GM19455 (cell line): ENCODE measurements around the gene PCSK6.

Experiments
- ATAC-seq: cut with Tn5 transposase; IDR thresholded peaks from one replicate; pipeline ENCODE4 v1.9.1; 2021; ENCODE audit not compliant: unreplicated experiment

The PCSK6 gene

DNA sequence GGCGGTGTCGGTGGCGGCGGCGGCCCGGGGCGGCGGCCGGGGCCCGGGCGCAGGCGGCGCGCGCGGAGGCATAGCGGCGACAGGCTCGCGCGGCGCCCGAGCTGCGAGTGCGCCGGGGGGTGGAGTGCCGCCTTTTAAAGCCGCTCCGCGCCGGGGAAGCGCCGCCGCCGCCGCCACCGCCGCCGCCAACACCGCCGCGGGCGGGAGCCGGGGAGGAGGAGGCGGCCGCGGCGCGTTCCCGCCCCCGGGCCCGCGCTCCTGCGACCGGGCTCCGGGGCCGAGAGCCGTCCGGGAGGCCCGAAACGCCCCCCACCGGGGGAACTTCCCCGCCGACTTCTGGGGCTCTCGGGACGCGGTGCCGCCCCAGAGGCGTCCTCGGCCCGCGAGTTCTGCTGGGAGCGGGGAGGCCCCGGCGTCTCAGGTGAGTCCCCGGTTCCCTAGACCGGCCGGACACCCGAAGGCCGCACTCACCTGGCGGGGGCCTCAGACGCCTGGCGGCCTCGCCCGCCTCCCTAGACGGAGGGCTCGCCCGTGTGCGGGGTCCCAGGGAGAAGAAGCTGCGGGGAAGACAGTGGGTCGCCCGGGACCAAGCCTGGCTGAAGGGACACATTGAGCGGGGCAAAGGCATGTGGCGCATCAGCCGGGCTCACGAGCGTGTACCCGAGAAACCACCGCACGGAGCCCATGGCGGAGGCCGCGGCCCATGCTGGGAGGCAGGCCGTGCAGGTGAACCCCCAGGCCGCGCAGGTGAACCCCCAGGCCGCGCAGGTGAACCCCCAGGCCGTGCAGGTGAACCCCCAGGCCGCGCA lies at the start of gene PCSK6:
Gene PCSK6, minus strand, starts transcription at position 109 of the 809 bp plus-strand sequence. Its CDS starts 37 bp downstream, at position 72.
- ATAC-seq, result no peak

DNA sequence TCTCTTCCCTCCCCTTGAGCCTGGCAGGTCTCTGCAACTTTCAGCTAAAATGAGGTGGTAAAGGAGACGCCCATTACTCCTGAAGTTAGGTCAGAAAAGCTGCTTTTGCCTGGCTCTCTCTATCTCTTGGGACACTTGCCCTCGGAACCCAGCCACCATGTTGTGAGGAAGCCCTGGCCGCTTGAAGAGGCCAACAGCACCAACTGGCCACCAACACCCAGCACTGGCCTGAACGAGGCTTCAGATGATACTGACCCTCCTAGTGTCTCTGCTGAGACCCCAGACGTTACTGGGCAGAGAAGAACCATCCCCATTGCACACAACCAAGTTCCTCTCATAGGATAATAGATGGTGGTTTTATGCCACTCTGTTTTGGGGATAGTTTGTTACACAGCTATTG lies 49.5 kb upstream of the PCSK6 start:
- no peak for ATAC-seq

DNA sequence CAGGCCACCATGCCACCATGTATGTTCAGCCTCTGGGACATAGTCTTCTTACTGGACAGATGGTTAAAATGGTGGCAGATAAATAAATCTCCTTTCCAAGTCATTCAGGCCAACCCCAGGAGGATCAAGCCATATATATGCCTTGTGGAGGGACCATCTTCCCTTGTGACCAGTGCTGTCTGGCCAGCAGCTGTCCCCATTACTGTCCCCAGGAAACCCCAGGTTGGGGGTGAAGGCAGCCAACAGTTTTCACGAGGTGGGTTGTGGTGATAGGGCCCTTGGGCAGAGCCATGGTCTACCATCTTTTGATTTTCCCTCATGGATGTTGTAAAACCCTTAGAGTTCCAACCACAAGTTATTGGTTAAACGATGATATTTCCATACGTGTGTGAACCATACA lies 48.7 kb upstream of the PCSK6 start:
- no peak for ATAC-seq

DNA sequence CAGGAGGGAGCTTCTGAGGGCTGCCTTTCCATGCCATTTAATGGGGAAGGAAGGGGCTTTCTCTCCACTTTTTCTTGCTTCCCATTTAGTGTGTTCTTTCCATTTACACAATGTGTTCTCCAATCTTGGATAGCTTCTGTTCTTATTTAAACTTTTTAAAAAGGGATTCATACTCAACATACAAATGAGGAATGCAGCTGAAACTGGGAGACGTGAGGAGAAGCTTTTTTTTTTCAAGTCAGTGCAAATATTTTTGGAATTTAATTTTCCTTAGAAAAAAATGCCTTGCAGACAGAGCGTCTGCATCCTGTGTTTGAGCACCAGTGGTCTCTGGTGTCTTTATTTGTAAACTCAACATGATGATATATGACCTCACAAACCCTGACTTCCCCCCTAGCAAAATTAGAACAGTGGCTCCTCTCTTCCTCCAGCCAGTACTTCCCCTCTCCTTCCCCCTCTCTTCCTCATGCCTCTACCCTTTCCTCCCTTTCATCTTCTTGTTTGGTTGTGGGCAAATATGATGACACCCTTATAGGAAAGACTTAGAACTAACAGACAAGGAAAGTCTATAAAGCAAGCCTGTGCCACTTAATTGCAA lies 48.1 kb upstream of the PCSK6 start:
- ATAC-seq, result no peak

DNA sequence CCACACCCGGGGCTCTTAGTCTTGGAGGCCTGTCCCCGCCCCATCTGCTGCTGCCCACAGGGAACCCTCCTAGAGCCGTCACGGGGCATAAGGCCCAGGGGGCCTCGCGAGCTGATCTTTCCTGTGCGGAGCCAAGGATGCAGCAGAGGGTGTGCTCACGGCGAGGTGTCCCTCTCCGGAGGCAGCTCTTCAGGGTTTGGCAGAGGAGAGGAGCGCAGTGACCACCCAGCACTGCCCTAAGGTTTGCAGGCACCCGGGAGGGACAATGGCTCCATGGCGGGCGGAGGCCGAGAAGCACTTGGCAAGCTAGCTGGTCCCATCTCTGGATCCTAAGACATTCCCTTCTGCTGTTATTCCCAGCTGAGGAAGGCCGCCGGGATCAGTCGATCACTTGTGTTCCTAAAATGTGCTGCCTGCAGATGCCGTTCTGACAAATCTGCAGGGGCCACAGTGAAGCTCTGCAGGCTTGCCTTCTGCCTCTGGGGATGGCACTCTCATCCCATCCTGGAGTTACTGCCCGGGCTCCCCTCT lies 47.4 kb upstream of the PCSK6 start:
- ATAC-seq, result no peak

DNA sequence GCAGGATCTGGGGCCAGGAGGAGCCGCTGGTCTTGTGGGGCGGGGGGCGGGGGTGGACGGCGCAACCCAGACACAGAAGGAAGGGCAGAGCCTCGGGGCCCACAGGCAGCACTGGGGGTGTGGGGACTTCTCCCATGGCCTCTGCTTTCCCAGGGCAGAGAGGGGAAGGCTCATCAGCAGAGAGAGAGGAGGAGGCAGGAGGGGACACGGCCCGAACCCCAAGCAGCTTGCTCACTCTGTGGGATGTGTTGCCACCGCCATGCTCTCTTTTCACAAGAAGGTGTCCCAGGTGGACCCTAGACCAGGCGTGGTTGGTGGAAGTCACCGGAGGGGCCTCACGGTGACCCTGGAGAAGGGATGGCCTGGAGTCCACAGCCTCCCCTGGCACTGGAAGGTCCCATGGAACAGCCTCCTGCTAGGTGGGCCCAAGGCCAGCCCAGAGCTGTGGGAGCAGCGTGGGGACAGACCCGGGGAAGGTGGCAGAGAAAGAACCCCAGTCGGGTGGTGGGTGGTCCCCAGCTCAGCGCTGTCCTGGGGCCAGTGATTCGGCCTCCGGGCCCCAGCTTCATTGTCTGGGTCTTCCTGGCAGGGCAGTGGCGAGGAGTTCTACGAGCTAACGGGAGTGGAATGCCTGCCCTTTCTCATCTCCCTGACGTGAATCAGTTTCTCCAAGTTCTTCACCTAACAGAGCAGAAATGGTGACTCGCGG lies 46.8 kb upstream of the PCSK6 start:
- ATAC-seq, result no peak

DNA sequence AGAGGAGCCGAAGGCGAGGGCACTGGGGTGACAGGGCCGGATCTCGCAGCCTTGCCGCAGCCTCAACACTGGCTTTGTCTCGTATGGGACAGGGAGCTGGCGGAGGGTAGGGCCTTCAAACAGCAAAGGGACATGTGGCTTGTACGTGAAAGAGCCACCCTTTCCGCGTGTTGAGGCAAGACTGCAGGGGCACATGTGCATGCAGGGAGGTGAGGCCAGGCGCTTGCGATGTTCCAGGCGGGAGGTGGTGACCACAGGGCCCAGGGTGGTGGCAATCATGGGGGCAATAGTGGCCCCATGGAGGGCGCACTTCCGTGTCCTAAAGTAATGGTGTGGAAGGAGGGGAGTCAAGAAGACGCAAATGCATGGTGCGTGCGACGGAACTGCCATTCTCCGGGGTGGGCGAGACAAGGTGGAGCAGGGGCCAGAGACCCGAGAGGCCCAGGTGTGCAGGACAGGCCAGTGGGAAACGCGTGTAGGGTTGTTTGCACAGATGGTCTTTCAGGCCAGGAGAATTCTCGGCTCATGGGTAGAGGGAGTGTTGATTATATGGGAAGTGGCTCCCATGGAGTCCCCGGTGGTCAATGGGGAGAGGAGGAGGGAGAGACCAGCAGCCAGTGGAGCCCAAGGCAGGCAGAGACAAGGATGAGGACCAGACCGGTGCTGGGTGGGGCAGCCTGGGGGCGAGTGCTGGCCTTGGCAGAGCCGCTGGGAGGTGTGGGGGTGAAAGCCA lies 45.8 kb upstream of the PCSK6 start:
- no peak for ATAC-seq

DNA sequence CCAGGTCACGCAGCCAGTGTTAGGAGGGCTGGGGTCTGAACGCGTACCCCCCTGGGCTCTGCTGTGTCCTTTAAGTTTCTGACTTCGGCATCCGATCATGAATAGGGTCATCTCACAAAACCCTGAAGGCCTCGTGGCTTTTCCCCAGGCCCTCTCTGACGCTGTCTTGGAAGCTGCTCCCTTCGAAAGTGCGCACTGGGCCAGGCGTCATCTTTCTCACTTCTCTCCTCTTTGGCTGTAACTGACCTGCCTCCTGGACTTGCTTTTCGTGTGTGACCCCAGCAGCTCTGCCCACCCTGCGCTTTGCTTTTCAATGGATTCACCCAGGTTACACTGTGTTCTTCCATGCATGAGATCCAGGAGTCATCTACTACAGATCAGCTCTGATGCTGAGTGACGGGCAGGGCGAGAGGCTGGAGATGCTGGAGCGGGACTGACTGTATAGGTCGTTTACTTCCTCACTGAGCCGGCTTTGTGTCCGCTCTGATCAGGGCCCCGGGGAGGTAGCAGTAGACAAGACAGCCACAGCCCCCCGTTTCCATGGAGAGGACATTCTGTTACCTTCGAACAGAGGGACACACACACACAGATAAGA lies 45.0 kb upstream of the PCSK6 start:
- ATAC-seq, result no peak

DNA sequence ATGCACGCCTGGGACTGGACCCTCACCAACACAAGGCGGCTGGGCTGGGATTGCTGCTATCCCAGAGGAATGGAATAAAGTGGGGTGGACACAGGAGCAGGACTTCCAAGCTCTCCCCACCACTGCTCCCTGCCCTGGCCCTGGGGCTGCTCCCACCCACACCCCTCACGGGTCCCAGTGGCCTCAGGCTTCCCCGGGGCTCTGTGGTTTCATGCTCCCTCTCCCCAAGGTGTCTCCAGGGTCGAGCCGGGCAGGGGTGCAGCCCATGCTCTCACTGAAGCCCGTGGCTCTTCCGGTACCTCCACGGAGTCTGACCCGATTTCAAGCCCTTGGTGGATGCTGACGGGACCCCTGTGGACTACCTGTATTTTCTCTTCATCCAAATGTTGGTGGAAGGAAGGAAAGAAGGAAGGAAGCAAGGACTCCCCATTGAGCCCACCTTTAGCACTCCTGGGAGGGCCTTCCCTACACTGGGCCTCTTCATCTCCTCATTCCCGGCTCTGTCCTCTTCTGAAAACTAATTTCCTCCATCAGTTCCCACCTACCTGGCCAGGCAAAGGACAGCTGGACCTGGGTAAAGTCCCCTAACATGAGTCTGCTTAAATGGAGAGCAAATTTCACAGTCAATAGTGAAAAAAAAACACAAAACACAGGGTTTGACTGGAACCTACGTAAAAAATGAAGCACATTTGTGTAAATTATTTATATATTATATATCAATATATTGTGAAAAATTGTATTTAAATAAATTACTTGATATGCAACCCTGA lies 44.0 kb upstream of the PCSK6 start:
- ATAC-seq, result no peak

DNA sequence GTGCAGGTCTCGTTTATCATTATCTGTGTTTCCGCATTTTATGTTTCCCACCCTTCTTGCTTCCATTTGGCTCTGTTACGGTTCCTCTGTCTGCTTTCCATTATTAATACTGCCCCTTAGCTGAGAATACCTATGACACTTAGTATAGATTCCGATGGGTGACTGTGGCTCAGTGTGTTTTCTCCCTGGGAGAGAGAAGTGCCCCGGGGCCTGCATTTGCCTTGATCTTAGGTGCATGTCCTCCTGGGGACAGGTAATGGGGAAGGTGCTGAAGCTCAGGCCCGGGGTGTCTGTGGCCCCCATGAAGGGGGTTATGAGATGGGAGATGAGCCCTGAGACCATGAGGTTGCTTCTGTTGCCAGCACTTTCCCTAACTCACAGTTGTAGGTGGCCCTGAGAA lies 43.4 kb upstream of the PCSK6 start:
- no peak for ATAC-seq

DNA sequence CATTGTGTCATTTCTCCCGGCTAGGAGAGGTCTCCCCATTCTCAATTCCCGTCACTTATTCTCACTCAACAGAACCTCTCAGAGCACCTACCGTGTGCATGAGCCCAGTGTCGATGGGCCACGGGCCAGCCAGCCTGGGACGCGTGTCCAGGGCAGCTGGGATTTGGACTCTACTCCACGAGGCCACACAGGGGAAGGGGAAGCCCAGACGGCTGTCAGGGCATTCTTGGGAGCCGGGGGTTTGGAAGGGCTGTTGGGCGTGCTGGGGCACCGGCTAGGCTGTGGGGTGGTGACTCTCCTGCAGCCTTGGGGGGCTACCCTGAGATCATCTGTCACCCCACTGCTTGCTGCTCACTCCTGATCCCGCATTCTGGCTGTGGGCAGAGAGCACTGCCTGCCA lies 41.7 kb upstream of the PCSK6 start:
- ATAC-seq, result no peak

DNA sequence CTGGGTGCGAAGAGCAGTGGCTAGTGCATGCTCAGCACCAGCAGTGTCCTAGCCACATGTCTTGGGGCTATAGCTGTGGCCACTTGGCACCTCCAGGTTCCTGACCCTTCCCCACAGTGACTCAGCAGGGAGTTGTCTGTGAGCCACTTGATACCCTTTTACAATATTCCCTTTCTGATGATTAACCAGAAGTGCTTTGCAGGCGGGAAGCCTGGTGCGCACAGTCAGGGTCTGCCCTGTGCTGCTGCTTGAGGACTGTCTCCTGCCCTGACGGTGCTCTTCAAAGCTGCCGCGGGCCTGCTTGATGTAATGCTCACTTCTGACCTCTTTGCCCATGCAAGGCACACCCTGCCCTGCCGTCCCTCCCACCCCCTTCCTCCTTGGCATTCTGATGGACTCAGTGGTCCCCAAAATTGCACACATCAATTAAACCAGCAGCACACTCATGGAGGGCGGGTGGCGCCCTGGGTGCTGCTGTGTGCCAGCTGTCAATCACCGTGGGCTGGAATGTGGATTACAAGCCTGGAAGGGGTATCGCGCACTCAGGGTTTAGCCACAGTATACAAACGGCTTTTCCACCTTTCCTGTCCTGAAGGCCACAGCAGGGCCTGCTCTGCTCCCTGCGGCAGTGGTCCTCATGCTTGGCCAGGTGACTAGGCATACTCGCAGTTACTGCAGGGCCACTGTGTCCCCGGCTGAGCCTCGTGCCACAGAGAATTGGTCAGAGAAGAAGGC lies 40.9 kb upstream of the PCSK6 start:
- ATAC-seq, result no peak

DNA sequence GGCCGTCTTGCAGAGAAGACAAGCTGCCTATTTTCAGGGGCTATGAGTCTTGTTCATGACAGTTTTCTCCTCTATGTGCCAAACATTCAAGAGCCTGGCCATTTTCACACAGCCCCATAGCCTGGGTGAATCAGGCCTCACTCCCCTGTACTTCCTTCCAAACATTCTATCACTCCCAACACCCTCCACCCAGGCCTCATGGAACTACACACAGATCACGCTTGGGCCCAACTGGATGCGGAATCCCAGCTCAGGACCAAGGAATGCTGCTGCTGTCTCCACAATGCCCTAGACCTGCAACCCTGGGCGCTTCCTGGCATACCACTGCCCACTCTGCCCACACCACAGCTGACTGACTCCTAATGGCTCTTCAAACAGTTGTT lies 39.4 kb upstream of the PCSK6 start:
- ATAC-seq, result no peak

DNA sequence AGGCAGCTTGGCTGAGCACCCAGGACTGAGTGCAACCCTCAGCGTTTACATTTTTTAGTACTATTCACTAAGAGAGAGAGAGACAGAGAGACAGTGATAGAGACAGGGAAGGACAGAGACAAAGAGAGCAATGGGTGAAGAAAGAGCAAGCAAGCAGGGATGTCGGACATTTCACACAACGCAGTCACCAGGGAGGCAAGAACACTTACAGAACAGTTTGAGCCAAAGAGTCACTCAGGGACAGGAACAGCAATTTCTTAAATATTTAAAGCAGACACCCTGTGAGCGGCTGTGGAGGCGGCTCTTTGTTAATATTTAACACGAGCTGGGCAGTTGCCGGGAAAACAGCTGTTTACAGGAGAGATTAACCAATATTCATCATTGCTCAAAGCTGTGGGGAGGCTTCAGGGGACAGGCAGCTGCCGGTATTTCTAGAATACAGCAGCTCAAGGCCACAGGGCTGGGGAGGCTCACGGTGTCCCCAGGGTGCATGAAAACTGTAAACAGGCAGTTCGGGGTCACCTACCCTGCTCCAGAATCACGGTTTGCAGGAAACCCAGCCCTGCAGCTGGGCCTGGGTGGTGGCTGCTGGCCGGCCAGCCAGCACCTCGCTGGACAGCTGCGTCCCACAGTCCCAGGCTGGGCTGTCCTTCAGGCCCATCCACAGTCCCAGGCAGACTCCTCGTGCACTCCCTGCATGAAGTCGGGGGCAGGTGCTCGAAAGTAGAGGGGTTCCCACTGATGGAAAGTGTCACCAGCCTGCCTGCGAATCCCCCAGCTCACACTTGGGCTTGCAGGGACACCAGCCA lies 38.8 kb upstream of the PCSK6 start:
- no peak for ATAC-seq

DNA sequence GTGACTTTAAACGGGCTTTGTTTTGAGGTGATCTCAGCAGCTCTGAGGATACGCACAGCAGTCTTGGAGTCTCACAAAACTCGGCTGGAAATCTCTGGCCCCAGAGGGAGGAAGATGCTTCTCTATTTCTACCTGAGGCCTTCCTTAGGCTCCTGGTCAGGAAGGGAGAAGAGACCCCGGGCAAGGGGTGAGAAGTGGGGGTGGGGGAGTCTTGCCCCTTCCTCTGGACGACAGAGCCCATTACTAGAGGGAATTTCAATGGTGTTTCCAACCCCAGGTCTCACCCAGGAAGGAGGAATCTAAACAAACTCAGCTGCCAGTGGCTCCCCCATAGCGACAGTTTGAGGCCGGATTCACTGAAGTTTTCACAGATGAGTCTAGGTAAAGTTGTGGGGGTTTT lies 37.4 kb upstream of the PCSK6 start:
- ATAC-seq, result no peak

DNA sequence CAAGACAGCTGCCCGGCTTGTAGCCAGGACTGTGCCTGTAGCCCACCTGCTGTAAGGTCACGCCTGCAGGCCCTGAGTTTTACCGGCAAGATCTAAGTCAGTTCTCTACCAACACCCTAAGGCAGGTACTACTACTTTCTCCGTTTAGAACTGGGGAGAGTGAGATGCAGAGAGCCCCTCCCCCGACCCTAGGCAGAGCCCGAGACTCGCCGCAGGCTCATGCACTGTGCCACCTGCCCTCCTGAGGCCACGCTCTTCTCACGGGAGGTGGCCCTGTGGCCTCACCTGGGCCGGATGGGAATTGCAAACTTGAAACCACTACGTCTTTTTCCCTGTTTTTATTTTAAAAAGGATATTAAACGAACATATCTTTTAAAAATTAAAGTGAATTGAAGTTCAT lies 36.9 kb upstream of the PCSK6 start:
- no peak for ATAC-seq

DNA sequence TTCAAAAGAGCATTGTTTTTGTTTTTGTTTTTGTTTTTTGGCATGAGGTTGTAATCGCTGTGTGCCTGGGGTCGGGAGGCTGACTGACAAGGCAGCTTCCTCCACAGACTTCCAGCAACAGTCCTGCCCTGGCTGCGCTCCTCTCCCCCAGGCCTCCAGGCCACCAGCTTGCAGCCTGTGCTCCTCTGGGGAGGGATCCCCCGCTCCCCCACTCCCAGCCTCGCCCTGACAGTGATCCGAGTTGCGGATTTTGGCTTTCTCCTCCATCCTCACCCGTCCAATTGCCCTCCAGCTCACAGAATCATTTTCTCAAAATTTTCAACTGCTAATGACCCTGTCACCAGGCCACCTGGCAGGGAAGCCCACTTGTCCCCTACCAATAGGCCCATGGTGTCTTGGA lies 36.5 kb upstream of the PCSK6 start:
- no peak for ATAC-seq

DNA sequence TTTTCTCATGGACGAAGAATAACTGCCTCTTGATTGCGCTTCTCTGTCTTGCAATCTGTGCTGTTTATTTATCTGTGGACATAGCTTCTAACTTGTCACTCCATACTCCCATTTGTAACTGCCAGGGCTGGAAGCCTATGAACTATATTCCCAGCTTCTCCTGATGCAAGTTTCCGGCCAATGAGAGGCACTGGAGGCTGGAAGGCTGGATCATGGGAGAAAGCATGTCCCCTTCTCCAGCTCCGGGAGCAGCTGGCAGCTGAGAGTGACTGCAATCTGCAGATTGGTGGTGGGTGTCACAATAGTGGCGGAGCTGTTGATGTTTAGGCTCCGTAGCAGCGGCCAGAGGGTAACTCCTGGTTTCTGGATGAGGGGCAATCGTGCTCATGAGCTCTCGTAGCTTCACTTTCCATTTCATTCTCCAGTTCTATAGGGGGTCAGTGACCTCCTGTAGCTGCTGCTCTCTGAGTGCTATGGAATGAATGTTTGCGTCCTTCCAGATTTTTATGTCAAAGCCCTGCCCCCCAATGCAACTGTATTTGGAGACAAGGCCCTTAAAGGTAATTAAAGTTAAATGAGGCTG lies 35.7 kb upstream of the PCSK6 start:
- no peak for ATAC-seq
